Neural cell (in vitro differentiated cells): ENCODE measurements around the gene PCDHA6. TPM values are rescaled to one million over a fixed set of nuclear protein-coding genes. Genes with fewer than 3 reads are reported as not detected.

Experiments used
- H2AFZ ChIP-seq: fragments of 200-600, 300-800 bp; sonication (generic), shearing (Covaris generic); 2 replicates; pipeline ENCODE4 v1.6.0; 2014; ENCODE audit warnings: low read depth, mild to moderate bottlenecking, antibody characterized with exemption, low read length, moderate library complexity
- H3F3A ChIP-seq: fragments of 200-600 bp; shearing (Covaris generic); 2 replicates; pipeline ENCODE4 v1.6.1; 2016; ENCODE audit warnings: mild to moderate bottlenecking, moderate library complexity, mixed read lengths, antibody characterized with exemption, low read length; ENCODE audit not compliant: insufficient read depth, poor library complexity, severe bottlenecking
- H3K27ac ChIP-seq: fragments of 200-600, 300-800 bp; sonication (generic), shearing (Covaris generic); 2 replicates; pipeline ENCODE4 v1.5.1; 2014; ENCODE audit warnings: mild to moderate bottlenecking, low read length, moderate library complexity
- H3K27me3 ChIP-seq: fragments of 300-800, 200-600 bp; sonication (generic), shearing (Covaris generic); 2 replicates; pipeline ENCODE4 v1.6.0; 2014; ENCODE audit warnings: mild to moderate bottlenecking, low read depth, low read length, moderate library complexity; ENCODE audit not compliant: insufficient read depth
- H3K36me3 ChIP-seq: fragments of 300-800, 200-600 bp; sonication (generic), shearing (Covaris generic); 2 replicates; pipeline ENCODE4 v1.5.1; 2014; ENCODE audit warnings: mild to moderate bottlenecking, antibody characterized with exemption, low read length, moderate library complexity; ENCODE audit not compliant: insufficient read depth
- H3K4me2 ChIP-seq: fragments of 300-800, 200-600 bp; sonication (generic), shearing (Covaris generic); 2 replicates; pipeline ENCODE4 v1.6.0; 2014; ENCODE audit warnings: mild to moderate bottlenecking, low read length
- H3K4me3 ChIP-seq: fragments of 300-800, 200-600 bp; sonication (generic), shearing (Covaris generic); 2 replicates; pipeline ENCODE4 v1.5.1; 2014; ENCODE audit warnings: mild to moderate bottlenecking, low read length, moderate library complexity
- H3K79me2 ChIP-seq: fragments of 200-600 bp; shearing (Covaris generic); replicated peaks from 2 replicates; pipeline ENCODE4 v1.6.0; 2014; ENCODE audit warnings: mild to moderate bottlenecking, low read length, moderate library complexity; ENCODE audit not compliant: insufficient read depth
- H3K9ac ChIP-seq: fragments of 300-800, 200-600 bp; sonication (generic), shearing (Covaris generic); 2 replicates; pipeline ENCODE4 v1.6.1; 2016; ENCODE audit warnings: mild to moderate bottlenecking, low read length, mixed read lengths
- H3K9me2 ChIP-seq: fragments of 200-600 bp; shearing (Covaris generic); 2 replicates; pipeline ENCODE4 v1.6.1; 2016; ENCODE audit warnings: mild to moderate bottlenecking, low read length, mixed read lengths; ENCODE audit not compliant: insufficient read depth
- H3K9me3 ChIP-seq: fragments of 200-600, 300-800 bp; sonication (generic), shearing (Covaris generic); 2 replicates; pipeline ENCODE4 v1.6.1; 2016; ENCODE audit warnings: mild to moderate bottlenecking, mixed run types, low read length, moderate library complexity, mixed read lengths
- H4K20me1 ChIP-seq: fragments of 200-600 bp; shearing (Covaris generic); 2 replicates; pipeline ENCODE4 v1.6.1; 2016; ENCODE audit warnings: mild to moderate bottlenecking, mixed run types; ENCODE audit not compliant: insufficient read depth
- EP300 ChIP-seq: fragments of 450-650 bp; conservative IDR thresholded peaks from 2 replicates; pipeline ENCODE4 v1.6.1; 2014; ENCODE audit warnings: antibody characterized with exemption, mild to moderate bottlenecking, moderate library complexity; ENCODE audit not compliant: poor library complexity, severe bottlenecking
- EZH2 ChIP-seq: fragments of 200-600, 300-800 bp; shearing (Covaris generic), sonication (generic); IDR thresholded peaks from 2 replicates; pipeline ENCODE4 v1.6.1; 2014; ENCODE audit warnings: antibody characterized with exemption, low read length, borderline replicate concordance, mild to moderate bottlenecking; ENCODE audit not compliant: insufficient read depth, poor library complexity, severe bottlenecking
- MXI1 ChIP-seq: fragments of 450-650 bp; conservative IDR thresholded peaks from 2 replicates; pipeline ENCODE4 v1.6.1; 2014; ENCODE audit warnings: antibody characterized with exemption, mild to moderate bottlenecking; ENCODE audit not compliant: poor library complexity, severe bottlenecking
- POLR2AphosphoS5 ChIP-seq: IDR thresholded peaks from 2 replicates; pipeline ENCODE4 v1.6.1; 2012
- RAD21 ChIP-seq: fragments of 450-650 bp; conservative IDR thresholded peaks from 2 replicates; pipeline ENCODE4 v1.6.1; 2014; ENCODE audit warnings: antibody characterized with exemption, mild to moderate bottlenecking, moderate library complexity
- SMC3 ChIP-seq: fragments of 450-650 bp; conservative IDR thresholded peaks from 2 replicates; pipeline ENCODE4 v1.6.1; 2014; ENCODE audit warnings: antibody characterized with exemption, mild to moderate bottlenecking, moderate library complexity; ENCODE audit not compliant: poor library complexity
- TAF1 ChIP-seq: IDR thresholded peaks from 2 replicates; pipeline ENCODE4 v1.6.1; 2012; ENCODE audit warnings: low read depth
- polyA plus RNA-seq: library from polyadenylated mRNA; depleted of rRNA; stranded (reverse); fragments of >200 nt; gene quantifications from 2 replicates; pipeline ENCODE4 v1.2.3, GENCODE V29; 2014
- TF ChIP-seq, protein P1 (sequence below): fragments of 450-650 bp; IDR thresholded peaks from 2 replicates; pipeline ENCODE4 v1.5.1; 2014; ENCODE audit warnings: antibody characterized with exemption, mild to moderate bottlenecking, moderate library complexity; ENCODE audit not compliant: poor library complexity, severe bottlenecking
- TF ChIP-seq, protein P2 (sequence below): IDR thresholded peaks from 2 replicates; pipeline ENCODE4 v1.6.1; 2012; ENCODE audit warnings: borderline replicate concordance

The PCDHA6 gene
- polyA plus RNA-seq, 1 donor from 2014 or later = 3.6 TPM

DNA sequence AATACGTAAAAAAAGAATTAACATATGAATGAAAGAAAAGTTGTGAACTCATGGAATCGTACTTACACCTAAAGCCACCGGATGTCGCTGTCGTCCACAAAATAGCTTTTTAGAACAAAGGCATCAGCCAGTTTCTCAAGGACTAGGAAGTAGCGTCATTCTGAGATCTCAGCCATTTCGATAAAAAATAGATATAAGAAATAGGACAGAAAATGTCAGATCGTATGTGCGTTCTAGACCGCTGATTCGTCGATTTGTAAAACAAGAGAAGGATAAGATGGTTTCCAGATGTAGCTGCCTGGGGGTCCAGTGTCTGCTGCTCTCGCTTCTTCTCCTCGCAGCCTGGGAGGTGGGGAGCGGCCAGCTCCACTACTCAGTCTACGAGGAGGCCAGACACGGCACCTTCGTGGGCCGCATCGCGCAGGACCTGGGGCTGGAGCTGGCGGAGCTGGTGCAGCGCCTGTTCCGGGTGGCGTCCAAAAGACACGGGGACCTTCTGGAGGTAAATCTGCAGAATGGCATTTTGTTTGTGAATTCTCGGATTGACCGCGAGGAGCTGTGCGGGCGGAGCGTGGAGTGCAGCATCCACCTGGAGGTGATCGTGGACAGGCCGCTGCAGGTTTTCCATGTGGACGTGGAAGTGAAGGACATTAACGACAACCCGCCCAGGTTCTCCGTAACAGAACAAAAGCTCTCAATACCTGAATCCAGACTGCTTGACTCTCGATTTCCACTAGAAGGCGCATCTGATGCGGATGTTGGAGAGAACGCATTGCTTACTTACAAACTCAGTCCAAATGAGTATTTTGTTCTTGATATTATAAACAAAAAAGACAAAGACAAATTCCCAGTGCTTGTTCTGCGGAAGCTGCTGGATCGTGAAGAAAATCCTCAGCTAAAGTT is 28.3 kb downstream of the PCDHA6 start, which contains the start of gene PCDHA10:
PCDHA10 (plus strand) TSS at position 126 of the 903 bp plus-strand sequence; CDS start at position 278, 152 bp downstream.
- Histone ChIP-seq H3K9me3 (peaks cover 15% of the 10 kb centered on the region), H4K20me1 (no peaks in the 10 kb centered on the region), H3K36me3 (peaks cover 11% of the 10 kb centered on the region), H3K27me3 (no peaks in the 10 kb centered on the region), H3K4me2 (no peak within 1 kb of the TSS), H3K9ac (peak within 1 kb of the TSS; percentile 45), H3K9me2 (no peaks in the 10 kb centered on the region), H3K4me3 (peak within 1 kb of the TSS; percentile 55), H3F3A (no peaks in the 10 kb centered on the region), H3K27ac (peak within 1 kb of the TSS; percentile 60), H2AFZ (no peak within 1 kb of the TSS), H3K79me2 (peaks cover 3% of the 10 kb centered on the region)
- no peak for TF ChIP-seq TAF1
- TF ChIP-seq EZH2 = no peak
- TF ChIP-seq EP300 = no peak
- peak; percentile 46 for TF ChIP-seq SMC3
- TF ChIP-seq MXI1 = no peak
- TF ChIP-seq, protein P1, sequence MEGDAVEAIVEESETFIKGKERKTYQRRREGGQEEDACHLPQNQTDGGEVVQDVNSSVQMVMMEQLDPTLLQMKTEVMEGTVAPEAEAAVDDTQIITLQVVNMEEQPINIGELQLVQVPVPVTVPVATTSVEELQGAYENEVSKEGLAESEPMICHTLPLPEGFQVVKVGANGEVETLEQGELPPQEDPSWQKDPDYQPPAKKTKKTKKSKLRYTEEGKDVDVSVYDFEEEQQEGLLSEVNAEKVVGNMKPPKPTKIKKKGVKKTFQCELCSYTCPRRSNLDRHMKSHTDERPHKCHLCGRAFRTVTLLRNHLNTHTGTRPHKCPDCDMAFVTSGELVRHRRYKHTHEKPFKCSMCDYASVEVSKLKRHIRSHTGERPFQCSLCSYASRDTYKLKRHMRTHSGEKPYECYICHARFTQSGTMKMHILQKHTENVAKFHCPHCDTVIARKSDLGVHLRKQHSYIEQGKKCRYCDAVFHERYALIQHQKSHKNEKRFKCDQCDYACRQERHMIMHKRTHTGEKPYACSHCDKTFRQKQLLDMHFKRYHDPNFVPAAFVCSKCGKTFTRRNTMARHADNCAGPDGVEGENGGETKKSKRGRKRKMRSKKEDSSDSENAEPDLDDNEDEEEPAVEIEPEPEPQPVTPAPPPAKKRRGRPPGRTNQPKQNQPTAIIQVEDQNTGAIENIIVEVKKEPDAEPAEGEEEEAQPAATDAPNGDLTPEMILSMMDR = no peak
- TF ChIP-seq POLR2AphosphoS5 = no peak
- TF ChIP-seq RAD21 = peak; percentile 51
- TF ChIP-seq, protein P2, sequence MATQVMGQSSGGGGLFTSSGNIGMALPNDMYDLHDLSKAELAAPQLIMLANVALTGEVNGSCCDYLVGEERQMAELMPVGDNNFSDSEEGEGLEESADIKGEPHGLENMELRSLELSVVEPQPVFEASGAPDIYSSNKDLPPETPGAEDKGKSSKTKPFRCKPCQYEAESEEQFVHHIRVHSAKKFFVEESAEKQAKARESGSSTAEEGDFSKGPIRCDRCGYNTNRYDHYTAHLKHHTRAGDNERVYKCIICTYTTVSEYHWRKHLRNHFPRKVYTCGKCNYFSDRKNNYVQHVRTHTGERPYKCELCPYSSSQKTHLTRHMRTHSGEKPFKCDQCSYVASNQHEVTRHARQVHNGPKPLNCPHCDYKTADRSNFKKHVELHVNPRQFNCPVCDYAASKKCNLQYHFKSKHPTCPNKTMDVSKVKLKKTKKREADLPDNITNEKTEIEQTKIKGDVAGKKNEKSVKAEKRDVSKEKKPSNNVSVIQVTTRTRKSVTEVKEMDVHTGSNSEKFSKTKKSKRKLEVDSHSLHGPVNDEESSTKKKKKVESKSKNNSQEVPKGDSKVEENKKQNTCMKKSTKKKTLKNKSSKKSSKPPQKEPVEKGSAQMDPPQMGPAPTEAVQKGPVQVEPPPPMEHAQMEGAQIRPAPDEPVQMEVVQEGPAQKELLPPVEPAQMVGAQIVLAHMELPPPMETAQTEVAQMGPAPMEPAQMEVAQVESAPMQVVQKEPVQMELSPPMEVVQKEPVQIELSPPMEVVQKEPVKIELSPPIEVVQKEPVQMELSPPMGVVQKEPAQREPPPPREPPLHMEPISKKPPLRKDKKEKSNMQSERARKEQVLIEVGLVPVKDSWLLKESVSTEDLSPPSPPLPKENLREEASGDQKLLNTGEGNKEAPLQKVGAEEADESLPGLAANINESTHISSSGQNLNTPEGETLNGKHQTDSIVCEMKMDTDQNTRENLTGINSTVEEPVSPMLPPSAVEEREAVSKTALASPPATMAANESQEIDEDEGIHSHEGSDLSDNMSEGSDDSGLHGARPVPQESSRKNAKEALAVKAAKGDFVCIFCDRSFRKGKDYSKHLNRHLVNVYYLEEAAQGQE = no peak

DNA sequence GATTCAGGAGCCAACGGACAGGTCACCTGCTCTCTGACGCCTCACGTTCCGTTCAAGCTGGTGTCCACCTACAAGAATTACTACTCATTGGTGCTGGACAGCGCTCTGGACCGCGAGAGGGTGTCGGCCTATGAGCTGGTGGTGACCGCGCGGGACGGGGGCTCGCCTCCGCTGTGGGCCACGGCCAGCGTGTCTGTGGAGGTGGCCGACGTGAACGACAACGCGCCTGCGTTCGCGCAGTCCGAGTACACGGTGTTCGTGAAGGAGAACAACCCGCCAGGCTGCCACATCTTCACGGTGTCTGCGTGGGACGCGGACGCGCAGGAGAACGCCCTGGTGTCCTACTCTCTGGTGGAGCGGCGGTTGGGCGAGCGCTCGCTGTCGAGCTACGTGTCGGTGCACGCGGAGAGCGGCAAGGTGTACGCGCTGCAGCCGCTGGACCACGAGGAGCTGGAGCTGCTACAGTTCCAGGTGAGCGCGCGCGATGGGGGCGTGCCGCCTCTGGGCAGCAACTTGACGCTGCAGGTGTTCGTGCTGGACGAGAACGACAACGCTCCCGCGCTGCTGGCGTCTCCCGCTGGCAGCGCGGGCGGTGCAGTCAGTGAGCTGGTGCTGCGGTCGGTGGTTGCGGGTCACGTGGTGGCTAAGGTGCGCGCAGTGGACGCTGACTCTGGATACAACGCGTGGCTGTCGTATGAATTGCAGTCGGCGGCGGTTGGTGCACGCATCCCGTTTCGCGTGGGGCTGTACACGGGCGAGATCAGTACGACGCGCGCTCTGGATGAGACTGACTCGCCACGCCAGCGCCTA is 29.6 kb downstream of the PCDHA6 start:
- peak overlapping the region; percentile 55 for H3K4me3 ChIP-seq

More for the DNA sequence above, 29.6 kb downstream of the PCDHA6 start:
- no peak overlapping the region for H2AFZ ChIP-seq
- H3K36me3 ChIP-seq = peaks cover 24% of the 10 kb centered on the region
- no peaks in the 10 kb centered on the region for H4K20me1 ChIP-seq
- H3K9me3 ChIP-seq = peaks cover 29% of the 10 kb centered on the region
- no peaks in the 10 kb centered on the region for H3K9me2 ChIP-seq
- no peak overlapping the region for H3K27ac ChIP-seq
- peaks cover 3% of the 10 kb centered on the region for H3F3A ChIP-seq
- H3K9ac ChIP-seq = no peak overlapping the region
- H3K27me3 ChIP-seq = no peaks in the 10 kb centered on the region
- H3K79me2 ChIP-seq = peaks cover 9% of the 10 kb centered on the region
- no peak overlapping the region for H3K4me2 ChIP-seq
- no peak for TF ChIP-seq SMC3
- TF ChIP-seq TAF1 = no peak
- TF ChIP-seq, protein P2 = no peak
- TF ChIP-seq RAD21 = no peak
- TF ChIP-seq EZH2 = no peak
- TF ChIP-seq, protein P1 = no peak
- no peak for TF ChIP-seq MXI1
- TF ChIP-seq POLR2AphosphoS5 = no peak
- TF ChIP-seq EP300 = no peak
